ENCODE results near the gene LRRC32. TPM values are rescaled to one million over a fixed set of nuclear protein-coding genes. Genes with fewer than 3 reads are reported as not detected.

The LRRC32 gene
- total RNA-seq, 1 experiment from 2014 or later, result 0.27 TPM

GRCh38 chr11:76663486-76663810 lies 7.1 kb downstream of the LRRC32 start:
- intact Hi-C loops (cut with micrococcal nuclease; ENCODE audit: unreplicated experiment), result no loop called here
- CTCF ChIA-PET, result no interaction called here

GRCh38 chr11:76662656-76663485 lies 7.7 kb downstream of the LRRC32 start:
- CTCF ChIA-PET, result interaction anchor here (0.7 kb wide), 2 partner anchors 137 to 143 kb away, joined by 3 read pairs; no protein-coding TSS in a partner anchor
- POLR2A ChIA-PET, result no interaction called here

More at GRCh38 chr11:76663486-76663810, 7.1 kb downstream of the LRRC32 start:
- Histone ChIP-seq H3K4me3 (ENCODE audit: low read depth, low read length) (no peak overlapping the region), H3K4me1 (no peaks in the 10 kb centered on the region), H3K9me3 (no peaks in the 10 kb centered on the region), H3K36me3 (ENCODE audit: control insufficient read depth, insufficient read depth, low read length) (no peaks in the 10 kb centered on the region), H3K27me3 (replicated peaks; ENCODE audit: control insufficient read depth, insufficient read depth, low read length) (no peaks in the 10 kb centered on the region)
- POLR2A ChIA-PET, result no interaction called here
- no peak overlapping the region for H3K27ac Mint-ChIP-seq (ENCODE audit: unreplicated experiment)
- BruUV-seq (replicated peaks), result no TSS peak
- H3K36me3 Mint-ChIP-seq (ENCODE audit: insufficient read depth, unreplicated experiment), result no peaks in the 10 kb centered on the region
- H3K9me3 Mint-ChIP-seq (ENCODE audit: unreplicated experiment), result no peaks in the 10 kb centered on the region
- no peak for TF ChIP-seq CTCF (IDR thresholded peaks at IDR 0.05; ENCODE audit: insufficient read depth in 1 of 2, low read depth in 1 of 2, low read length in 1 of 2, severe bottlenecking in 1 of 2, unreplicated experiment in 1 of 2)
- H3K4me1 Mint-ChIP-seq (ENCODE audit: low read depth, unreplicated experiment), result no peaks in the 10 kb centered on the region
- H3K27me3 Mint-ChIP-seq (ENCODE audit: insufficient read depth, unreplicated experiment), result no peaks in the 10 kb centered on the region
- peak in 1 of 2 experiments; percentile 23 for DNase-seq
- no peak overlapping the region for H3K4me3 Mint-ChIP-seq (ENCODE audit: unreplicated experiment)

GRCh38 chr11:76661834-76662434 lies 8.6 kb downstream of the LRRC32 start:
- Histone ChIP-seq H3K27me3 (replicated peaks; ENCODE audit: control insufficient read depth, insufficient read depth, low read length) (no peaks in the 10 kb centered on the region), H3K9me3 (no peaks in the 10 kb centered on the region), H3K36me3 (ENCODE audit: control insufficient read depth, insufficient read depth, low read length) (no peaks in the 10 kb centered on the region), H3K4me3 (ENCODE audit: low read depth, low read length) (no peak overlapping the region), H3K4me1 (no peaks in the 10 kb centered on the region)
- no peaks in the 10 kb centered on the region for H3K9me3 Mint-ChIP-seq (ENCODE audit: unreplicated experiment)
- ChIA-PET CTCF (no interaction called here), POLR2A (no interaction called here)
- H3K27me3 Mint-ChIP-seq (ENCODE audit: insufficient read depth, unreplicated experiment), result no peaks in the 10 kb centered on the region
- BruUV-seq (replicated peaks), result no TSS peak
- TF ChIP-seq CTCF (IDR thresholded peaks at IDR 0.05; ENCODE audit: insufficient read depth in 1 of 2, low read depth in 1 of 2, low read length in 1 of 2, severe bottlenecking in 1 of 2, unreplicated experiment in 1 of 2), result no peak
- H3K27ac Mint-ChIP-seq (ENCODE audit: unreplicated experiment), result no peak overlapping the region
- H3K36me3 Mint-ChIP-seq (ENCODE audit: insufficient read depth, unreplicated experiment), result no peaks in the 10 kb centered on the region
- no peak for DNase-seq
- H3K4me3 Mint-ChIP-seq (ENCODE audit: unreplicated experiment), result no peak overlapping the region
- no peaks in the 10 kb centered on the region for H3K4me1 Mint-ChIP-seq (ENCODE audit: low read depth, unreplicated experiment)
- intact Hi-C loops (cut with micrococcal nuclease; ENCODE audit: unreplicated experiment), result no loop called here

More at GRCh38 chr11:76662656-76663485, 7.7 kb downstream of the LRRC32 start:
- H3K9me3 ChIP-seq, result no peaks in the 10 kb centered on the region
- no peaks in the 10 kb centered on the region for H3K36me3 Mint-ChIP-seq (ENCODE audit: insufficient read depth, unreplicated experiment)
- TF ChIP-seq CTCF (IDR thresholded peaks at IDR 0.05; ENCODE audit: insufficient read depth in 1 of 2, low read depth in 1 of 2, low read length in 1 of 2, severe bottlenecking in 1 of 2, unreplicated experiment in 1 of 2), result no peak
- H3K4me1 Mint-ChIP-seq (ENCODE audit: low read depth, unreplicated experiment), result no peaks in the 10 kb centered on the region
- peak in 1 of 2 experiments; percentile 34 for DNase-seq
- H3K27me3 ChIP-seq (replicated peaks; ENCODE audit: control insufficient read depth, insufficient read depth, low read length), result no peaks in the 10 kb centered on the region
- no TSS peak for BruUV-seq (replicated peaks)
- no peaks in the 10 kb centered on the region for H3K4me1 ChIP-seq
- H3K27me3 Mint-ChIP-seq (ENCODE audit: insufficient read depth, unreplicated experiment), result no peaks in the 10 kb centered on the region
- H3K9me3 Mint-ChIP-seq (ENCODE audit: unreplicated experiment), result no peaks in the 10 kb centered on the region
- intact Hi-C loops (cut with micrococcal nuclease; ENCODE audit: unreplicated experiment), result no loop called here
- no peak overlapping the region for H3K4me3 ChIP-seq (ENCODE audit: low read depth, low read length)
- H3K27ac Mint-ChIP-seq (ENCODE audit: unreplicated experiment), result no peak overlapping the region
- H3K36me3 ChIP-seq (ENCODE audit: control insufficient read depth, insufficient read depth, low read length), result no peaks in the 10 kb centered on the region
- H3K4me3 Mint-ChIP-seq (ENCODE audit: unreplicated experiment), result no peak overlapping the region

Data from Caco-2 (cell line).